Sigmoid colon (tissue), 7 donors: ENCODE results near the gene GAPDHS. TPM values are rescaled to one million over a fixed set of nuclear protein-coding genes. Genes with fewer than 3 reads are reported as not detected.

Source experiments
- DNase-seq: peaks from one replicate; pipeline ENCODE4 v3.0.0-alpha.2; 2019
- H3K27ac ChIP-seq, 4 donors: fragments of 200-600 bp; sonication (generic); one replicate each; pipeline ENCODE4 v1.5.1; 2016 to 2019; ENCODE audit warnings: mild to moderate bottlenecking in 1 of 4
- H3K27me3 ChIP-seq, 3 donors: fragments of 200-600 bp; sonication (generic); one replicate each; pipeline ENCODE4 v1.5.1; 2019; ENCODE audit warnings: mild to moderate bottlenecking in 1 of 3
- H3K36me3 ChIP-seq, 4 donors: fragments of 200-600 bp; sonication (generic); one replicate each; pipeline ENCODE4 v1.5.1; 2016 to 2019
- H3K4me1 ChIP-seq, 4 donors: fragments of 200-600 bp; sonication (generic); one replicate each; pipeline ENCODE4 v1.5.1; 2017 to 2019
- H3K4me3 ChIP-seq, 4 donors: fragments of 200-600 bp; sonication (generic); one replicate each; pipeline ENCODE4 v1.5.1; 2017 to 2019; ENCODE audit warnings: mild to moderate bottlenecking in 2 of 4, moderate library complexity in 1 of 4
- H3K9me3 ChIP-seq, 4 donors: fragments of 200-600 bp in 3 of 4; sonication (generic) in 3 of 4; one replicate each; pipeline versions ENCODE4 v1.5.1 to v1.6.1; 2013 to 2019
- CTCF ChIP-seq, 4 experiments: fragments of 450-650 bp in 3 of 4; fragments of 200-600 bp in 1 of 4; IDR thresholded peaks; one replicate each; pipeline ENCODE4 v1.5.1; 2016 to 2019; ENCODE audit warnings: antibody characterized with exemption in 4 of 4, mild to moderate bottlenecking in 3 of 4, moderate library complexity in 2 of 4
- EP300 ChIP-seq, 4 donors: sonication (generic); formaldehyde crosslinking; IDR thresholded peaks; one replicate each; pipeline ENCODE4 v1.6.1; 2017; ENCODE audit warnings: antibody characterized with exemption in 4 of 4
- POLR2A ChIP-seq, 2 donors: fragments of 450-650 bp; IDR thresholded peaks; one replicate each; pipeline ENCODE4 v1.6.1; 2016; ENCODE audit warnings: antibody characterized with exemption in 2 of 2, mild to moderate bottlenecking in 2 of 2, moderate library complexity in 2 of 2
- POLR2AphosphoS5 ChIP-seq, 4 donors: sonication (generic); formaldehyde crosslinking; IDR thresholded peaks; one replicate each; pipeline ENCODE4 v1.6.1; 2017; ENCODE audit warnings: antibody characterized with exemption in 4 of 4
- WGBS, 2 donors: extraction: QIAGEN DNeasy Blood & Tissue Kit; methylation state at CpG; one replicate each; pipeline ENCODE4 v1.1.7; 2013; 5-methylcytosine and 5-hydroxymethylcytosine counted together
- intact Hi-C: fragments of 100-400 bp; cut with DNase I; formaldehyde crosslinking; loops from one replicate; pipeline ENCODE4 v1.15.1; 2023
- polyA plus RNA-seq, 3 donors: library from polyadenylated mRNA; stranded (reverse); fragments of 200-250 nt; gene quantifications; one replicate each; pipeline ENCODE4 v1.2.3, GENCODE V29; 2013
- total RNA-seq, 4 donors: library from RNA; depleted of rRNA; stranded (reverse); fragments of >200 nt; gene quantifications; one replicate each; pipeline ENCODE4 v1.1.0, GENCODE V29; 2016
- donor health status: healthy with polysubstance abuse.
- donor health status: Bipolar disorder and iron deficiency.
- donor health status: healthy.

GAPDHS gene
- total and polyA plus RNA-seq, 7 donors = not detected

- peaks cover 0 to 29% (median 26%) of the 10 kb centered on the region in 4 donors for H3K4me1 ChIP-seq
- peaks cover 0 to 16% (median 0%) of the 10 kb centered on the region in 4 donors for H3K36me3 ChIP-seq
- peak overlapping the region in 3 of 4 donors; percentile 68 to 97 (median 91) for H3K4me3 ChIP-seq
- H3K9me3 ChIP-seq = no peaks in the 10 kb centered on the region
- intact Hi-C loops = no loop called here
- peak overlapping the region in 2 of 4 donors; percentile 87 to 89 for H3K27ac ChIP-seq
- TF ChIP-seq EP300 (IDR thresholded peaks at IDR 0.05) (no peak), POLR2AphosphoS5 (IDR thresholded peaks at IDR 0.05) (no peak), CTCF (IDR thresholded peaks at IDR 0.05) (no peak), POLR2A (IDR thresholded peaks at IDR 0.05) (no peak)
- WGBS, 2 donors = 82 to 86% methylated on average over 3 of the region's 3 CpGs
- no peak for DNase-seq
- no peaks in the 10 kb centered on the region for H3K27me3 ChIP-seq
These were observed 11.0 kb downstream of the GAPDHS start for GRCh38 chr19:35544110-35544802.

GRCh38 chr19:35545001-35545854, 12.0 kb downstream of the GAPDHS start, which contains the start of gene TMEM147:
TSS of gene TMEM147 (plus strand) at chr19:35545626. CDS start at chr19:35545740, 114 bp downstream.
- DNase-seq = peak; percentile 96
- Histone ChIP-seq H3K36me3 (peaks cover 0 to 16% (median 0%) of the 10 kb centered on the region in 4 donors), H3K9me3 (no peaks in the 10 kb centered on the region), H3K4me3 (peak within 1 kb of the TSS; percentile 68 to 97 (median 90)), H3K4me1 (peaks cover 0 to 29% (median 26%) of the 10 kb centered on the region in 4 donors), H3K27me3 (no peaks in the 10 kb centered on the region), H3K27ac (peak within 1 kb of the TSS; percentile 79 to 90 (median 88))
- WGBS, 2 donors = 0 to 1% methylated on average over 85 of the region's 85 CpGs
- intact Hi-C loops = loop anchor here (1.0 to 5.0 kb wide), 4 partner anchors 67 to 172 kb away; partner anchors contain the start of genes COX6B1, HAUS5 and RBM42
- peak in 1 of 2 donors; percentile 23 for TF ChIP-seq POLR2A (IDR thresholded peaks at IDR 0.05)
- peak in 1 of 4 donors; percentile 59 for TF ChIP-seq EP300 (IDR thresholded peaks at IDR 0.05)
- peak; percentile 50 to 77 (median 70) for TF ChIP-seq POLR2AphosphoS5 (IDR thresholded peaks at IDR 0.05)
- no peak for TF ChIP-seq CTCF (IDR thresholded peaks at IDR 0.05)

GRCh38 chr19:35545855-35546381, 12.7 kb downstream of the GAPDHS start:
- Histone ChIP-seq H3K27me3 (no peaks in the 10 kb centered on the region), H3K4me1 (peaks cover 0 to 29% (median 26%) of the 10 kb centered on the region in 4 donors), H3K4me3 (peak overlapping the region; percentile 68 to 97 (median 90)), H3K27ac (peak overlapping the region; percentile 79 to 90 (median 88)), H3K9me3 (no peaks in the 10 kb centered on the region), H3K36me3 (peaks cover 0 to 16% (median 0%) of the 10 kb centered on the region in 4 donors)
- peak; percentile 70 for DNase-seq
- intact Hi-C loops = loop anchor here (1.0 to 5.0 kb wide), 4 partner anchors 66 to 171 kb away; partner anchors contain the start of genes COX6B1, HAUS5 and RBM42
- TF ChIP-seq POLR2AphosphoS5 (IDR thresholded peaks at IDR 0.05) (no peak), CTCF (IDR thresholded peaks at IDR 0.05) (no peak), POLR2A (IDR thresholded peaks at IDR 0.05) (no peak), EP300 (IDR thresholded peaks at IDR 0.05) (no peak)
- 2% methylated on average over 27 of the region's 27 CpGs for WGBS, 2 donors

- Histone ChIP-seq H3K27me3 (no peaks in the 10 kb centered on the region), H3K9me3 (no peaks in the 10 kb centered on the region), H3K4me1 (peaks cover 0 to 29% (median 26%) of the 10 kb centered on the region in 4 donors), H3K27ac (no peak overlapping the region), H3K36me3 (peaks cover 0 to 16% (median 0%) of the 10 kb centered on the region in 4 donors), H3K4me3 (peak overlapping the region in 3 of 4 donors; percentile 68 to 97 (median 91))
- TF ChIP-seq CTCF (IDR thresholded peaks at IDR 0.05) (no peak), EP300 (IDR thresholded peaks at IDR 0.05) (no peak), POLR2A (IDR thresholded peaks at IDR 0.05) (no peak)
- DNase-seq = no peak
- 77 to 84% methylated on average over 8 of the region's 8 CpGs for WGBS, 2 donors
- intact Hi-C loops = loop anchor here (5.0 kb wide), 3 partner anchors 66 to 101 kb away; partner anchors contain the start of genes COX6B1, HAUS5 and RBM42
These were observed 13.3 kb downstream of the GAPDHS start for GRCh38 chr19:35546532-35546931.
